ENCODE results near the gene RNFT2. TPM values are rescaled to one million over a fixed set of nuclear protein-coding genes. Genes with fewer than 3 reads are reported as not detected.
"Not testable (repeated sequence)": the region's sequence is repeated elsewhere in the genome, so short reads cannot be mapped to it uniquely, and the experiment has no call there.

The RNFT2 gene
- polyA plus RNA-seq, 1 donor from 2014 or later: 20.6 TPM

GRCh38 chr12:116784238-116784612 is 46.1 kb downstream of the RNFT2 start:
- Histone ChIP-seq H4K20me1 (ENCODE audit: insufficient read depth) (no peaks in the 10 kb centered on the region), H2AFZ (ENCODE audit: low read depth, low read length) (no peak overlapping the region), H3K27ac (ENCODE audit: low read length) (no peak overlapping the region), H3K9me2 (ENCODE audit: insufficient read depth, low read length) (no peaks in the 10 kb centered on the region), H3K4me3 (ENCODE audit: low read length) (no peak overlapping the region), H3K4me2 (ENCODE audit: low read length) (no peak overlapping the region), H3K27me3 (ENCODE audit: insufficient read depth, low read depth, low read length) (no peaks in the 10 kb centered on the region), H3K9ac (ENCODE audit: low read length) (no peak overlapping the region), H3F3A (ENCODE audit: insufficient read depth, low read length, poor library complexity, severe bottlenecking) (no peaks in the 10 kb centered on the region), H3K79me2 (replicated peaks; ENCODE audit: insufficient read depth, low read length) (no peaks in the 10 kb centered on the region), H3K9me3 (ENCODE audit: low read length) (no peaks in the 10 kb centered on the region), H3K36me3 (ENCODE audit: insufficient read depth, low read length) (peaks cover 7% of the 10 kb centered on the region)
- TF ChIP-seq EZH2 (IDR thresholded peaks at IDR 0.05; ENCODE audit: borderline replicate concordance, insufficient read depth, low read length, poor library complexity, severe bottlenecking): no peak
- no peak for TF ChIP-seq TAF1 (IDR thresholded peaks at IDR 0.05; ENCODE audit: low read depth)
- no peak for TF ChIP-seq REST (IDR thresholded peaks at IDR 0.05; ENCODE audit: borderline replicate concordance)
- TF ChIP-seq CTCF (IDR thresholded peaks at IDR 0.05; ENCODE audit: poor library complexity, severe bottlenecking): no peak
- no peak for TF ChIP-seq POLR2AphosphoS5 (IDR thresholded peaks at IDR 0.05)
- no peak for TF ChIP-seq RAD21 (conservative IDR thresholded peaks at IDR 0.05)
- no peak for TF ChIP-seq MXI1 (conservative IDR thresholded peaks at IDR 0.05; ENCODE audit: poor library complexity, severe bottlenecking)
- TF ChIP-seq EP300 (conservative IDR thresholded peaks at IDR 0.05; ENCODE audit: poor library complexity, severe bottlenecking): no peak
- no peak for TF ChIP-seq SMC3 (conservative IDR thresholded peaks at IDR 0.05; ENCODE audit: poor library complexity)

- H3K9me2 ChIP-seq (ENCODE audit: insufficient read depth, low read length); H3K4me3 ChIP-seq (ENCODE audit: low read length); H4K20me1 ChIP-seq (ENCODE audit: insufficient read depth); H3K79me2 ChIP-seq (replicated peaks; ENCODE audit: insufficient read depth, low read length); H3K27ac ChIP-seq (ENCODE audit: low read length); H3K9ac ChIP-seq (ENCODE audit: low read length); H3K36me3 ChIP-seq (ENCODE audit: insufficient read depth, low read length); H3K4me2 ChIP-seq (ENCODE audit: low read length); H3K9me3 ChIP-seq (ENCODE audit: low read length); H3K27me3 ChIP-seq (ENCODE audit: insufficient read depth, low read depth, low read length); H3F3A ChIP-seq (ENCODE audit: insufficient read depth, low read length, poor library complexity, severe bottlenecking); H2AFZ ChIP-seq (ENCODE audit: low read depth, low read length): not testable (repeated sequence)
Measured at GRCh38 chr12:116789562-116789961, 51.4 kb downstream of the RNFT2 start.

- H2AFZ ChIP-seq (ENCODE audit: low read depth, low read length): no peak overlapping the region
Measured at GRCh38 chr12:116790066-116790465, 52.0 kb downstream of the RNFT2 start.

More at GRCh38 chr12:116790066-116790465, 52.0 kb downstream of the RNFT2 start:
- H3K79me2 ChIP-seq (replicated peaks; ENCODE audit: insufficient read depth, low read length): no peaks in the 10 kb centered on the region
- no peaks in the 10 kb centered on the region for H3K9me3 ChIP-seq (ENCODE audit: low read length)
- H3F3A ChIP-seq (ENCODE audit: insufficient read depth, low read length, poor library complexity, severe bottlenecking): no peaks in the 10 kb centered on the region
- no peak overlapping the region for H3K27ac ChIP-seq (ENCODE audit: low read length)
- H3K9me2 ChIP-seq (ENCODE audit: insufficient read depth, low read length): no peaks in the 10 kb centered on the region
- H3K9ac ChIP-seq (ENCODE audit: low read length): no peak overlapping the region
- no peaks in the 10 kb centered on the region for H4K20me1 ChIP-seq (ENCODE audit: insufficient read depth)
- H3K4me2 ChIP-seq (ENCODE audit: low read length): no peak overlapping the region
- H3K27me3 ChIP-seq (ENCODE audit: insufficient read depth, low read depth, low read length): no peaks in the 10 kb centered on the region
- no peak for TF ChIP-seq CTCF (IDR thresholded peaks at IDR 0.05; ENCODE audit: poor library complexity, severe bottlenecking)
- TF ChIP-seq EZH2 (IDR thresholded peaks at IDR 0.05; ENCODE audit: borderline replicate concordance, insufficient read depth, low read length, poor library complexity, severe bottlenecking): no peak
- no peak for TF ChIP-seq REST (IDR thresholded peaks at IDR 0.05; ENCODE audit: borderline replicate concordance)
- TF ChIP-seq TAF1 (IDR thresholded peaks at IDR 0.05; ENCODE audit: low read depth): no peak
- no peak for TF ChIP-seq SMC3 (conservative IDR thresholded peaks at IDR 0.05; ENCODE audit: poor library complexity)
- TF ChIP-seq POLR2AphosphoS5 (IDR thresholded peaks at IDR 0.05): no peak
- TF ChIP-seq RAD21 (conservative IDR thresholded peaks at IDR 0.05): no peak
- TF ChIP-seq EP300 (conservative IDR thresholded peaks at IDR 0.05; ENCODE audit: poor library complexity, severe bottlenecking): no peak
- no peak for TF ChIP-seq MXI1 (conservative IDR thresholded peaks at IDR 0.05; ENCODE audit: poor library complexity, severe bottlenecking)
- no peaks in the 10 kb centered on the region for H3K36me3 ChIP-seq (ENCODE audit: insufficient read depth, low read length)
- no peak overlapping the region for H3K4me3 ChIP-seq (ENCODE audit: low read length)

Measured in neural cell (in vitro differentiated cells).